ENCODE measurements around the gene CRMP1.

CRMP1 gene

DNA sequence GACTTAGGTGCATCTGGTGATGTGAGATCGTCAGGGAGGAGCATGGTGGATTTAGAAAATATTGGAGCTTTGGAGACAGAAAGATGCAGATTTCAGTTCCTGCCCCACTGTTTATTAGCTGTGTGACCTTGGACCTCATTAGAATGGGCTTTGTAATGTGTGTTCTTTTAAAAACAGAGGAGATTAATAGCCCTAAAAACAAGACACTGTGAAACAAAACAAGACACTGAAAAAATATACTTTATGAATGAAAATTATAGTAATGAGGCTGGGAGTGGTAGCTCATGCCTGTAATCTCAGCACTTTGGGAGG, 102.4 kb downstream of the CRMP1 start:
- DNase-seq = no peak

DNA sequence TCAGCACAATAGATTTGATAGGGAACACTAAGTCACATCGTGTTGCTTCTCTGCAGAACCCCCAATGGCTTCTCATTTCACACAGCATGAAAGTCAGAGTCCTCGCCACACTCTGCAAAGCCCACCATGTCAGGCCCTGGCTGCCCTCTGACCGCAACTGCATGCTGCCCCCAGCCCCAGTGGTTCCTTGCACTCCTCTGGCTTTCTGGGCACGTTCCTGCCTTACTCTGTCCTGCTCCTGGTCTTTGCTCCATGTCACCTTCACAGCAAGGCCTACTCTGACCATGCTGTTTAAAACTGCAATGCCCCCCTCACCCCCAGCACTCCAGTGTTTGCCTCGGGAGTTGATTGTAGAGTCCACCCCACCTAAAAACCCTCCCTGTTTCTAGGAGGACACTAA, 103.7 kb downstream of the CRMP1 start:
- no peak for DNase-seq

DNA sequence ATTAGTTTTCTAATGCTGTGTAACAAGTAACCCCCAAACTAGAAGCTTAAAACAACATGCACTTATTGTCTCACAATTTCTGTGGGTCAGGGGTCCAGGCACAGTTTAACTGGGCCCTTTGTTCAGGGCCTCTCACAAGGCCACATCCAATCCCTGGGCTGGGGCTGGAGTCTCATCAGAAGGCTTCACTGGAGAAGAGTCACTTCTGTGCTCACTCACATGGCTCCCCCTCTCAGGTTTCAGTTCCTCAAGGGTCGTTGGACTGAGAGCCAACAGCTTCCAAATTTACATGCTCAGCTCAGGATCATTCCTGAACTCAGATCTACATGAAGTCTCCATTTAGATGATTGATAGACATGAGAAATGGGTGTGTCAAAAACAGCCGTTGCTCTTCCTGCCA, 104.7 kb downstream of the CRMP1 start:
- DNase-seq = no peak

DNA sequence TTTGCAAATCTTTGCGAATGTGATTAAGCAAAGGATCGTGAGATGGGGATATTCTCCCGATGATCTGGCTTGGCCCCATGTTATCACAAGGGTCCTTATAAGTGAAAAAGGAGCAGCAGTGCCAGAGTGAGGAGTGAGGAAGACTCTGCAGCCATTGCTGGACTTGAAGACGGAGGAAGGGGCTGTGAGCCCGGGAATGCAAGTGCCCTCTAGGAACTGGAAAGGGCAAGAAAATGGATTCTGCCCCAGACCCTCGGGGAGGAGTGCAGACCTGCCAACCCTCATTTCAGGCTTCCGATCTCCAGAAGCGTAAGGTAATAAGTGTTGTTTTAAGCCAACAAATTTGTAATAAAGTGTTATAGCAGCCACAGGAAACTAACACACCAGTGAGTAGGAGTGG, 105.6 kb downstream of the CRMP1 start:
- no peak for DNase-seq

DNA sequence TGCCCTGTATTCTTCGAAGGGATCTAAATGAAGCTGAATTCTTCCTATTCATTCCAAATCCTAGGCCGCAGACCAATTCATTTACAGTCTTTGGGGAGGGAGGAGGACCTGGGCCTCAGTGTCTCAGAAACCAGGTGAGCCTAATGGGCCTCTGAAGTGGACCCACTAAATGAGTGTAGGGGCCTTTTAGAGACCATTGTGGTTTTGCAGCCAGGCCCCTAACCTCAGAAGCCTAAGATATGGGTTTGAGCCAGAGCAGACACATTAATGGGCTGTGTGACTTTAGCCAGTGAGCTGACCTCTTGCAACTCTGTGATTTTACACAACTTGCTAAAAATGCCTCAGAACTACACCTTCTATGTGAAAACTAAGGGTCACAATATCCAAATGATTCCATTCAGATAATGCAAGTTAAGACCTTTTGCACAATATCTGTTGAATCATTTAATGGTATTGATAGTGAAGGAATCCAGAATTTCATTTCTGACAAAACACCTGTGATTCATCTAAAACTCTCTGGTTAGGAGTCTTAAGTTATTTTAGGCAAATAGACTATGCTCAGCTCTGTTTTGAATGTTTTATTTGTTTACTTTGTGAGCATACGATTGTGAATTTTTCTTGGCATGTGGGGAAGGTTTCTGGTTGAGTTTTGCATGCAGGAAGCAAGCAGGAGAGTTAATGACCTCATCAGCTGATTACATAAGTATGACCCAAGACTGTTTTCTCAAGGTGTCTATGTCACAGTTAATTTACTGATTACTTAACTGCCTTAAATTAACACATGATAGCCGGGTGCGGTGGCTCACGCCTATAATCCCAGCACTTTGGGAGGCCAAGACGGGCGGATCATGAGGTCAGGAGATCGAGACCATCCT, 106.8 kb downstream of the CRMP1 start:
- no peak for DNase-seq

DNA sequence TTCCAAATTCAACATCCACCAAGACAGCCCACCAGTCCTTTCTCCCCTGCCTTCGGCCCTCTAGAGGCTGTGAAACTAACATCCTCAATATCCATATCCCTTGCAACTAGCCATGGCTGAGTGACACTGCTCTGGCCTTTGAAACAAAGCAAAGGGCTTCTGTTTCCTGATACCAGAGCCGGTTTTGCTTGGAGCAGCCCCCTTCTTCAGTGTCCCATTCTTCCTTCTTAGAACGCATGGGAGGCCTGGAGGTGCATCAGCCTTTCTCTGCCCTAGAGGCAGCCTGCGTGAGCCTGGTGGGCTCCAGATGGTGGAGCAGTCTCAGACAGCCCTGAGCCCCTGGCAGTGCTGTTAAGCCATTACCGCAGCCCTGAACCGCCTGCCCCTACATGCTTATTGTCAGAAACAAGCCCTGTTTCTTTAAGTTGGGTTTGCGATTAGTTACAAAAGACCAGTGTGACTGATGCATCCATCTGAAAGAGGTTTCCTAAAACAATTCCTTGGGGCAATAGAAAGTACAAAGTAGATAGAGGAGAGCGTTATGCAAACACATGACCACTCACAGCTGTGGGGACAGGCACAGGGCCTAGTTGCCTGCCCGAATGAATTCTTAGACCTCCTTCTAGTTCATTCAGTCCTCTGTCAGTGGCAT, 107.8 kb downstream of the CRMP1 start:
- DNase-seq = no peak

DNA sequence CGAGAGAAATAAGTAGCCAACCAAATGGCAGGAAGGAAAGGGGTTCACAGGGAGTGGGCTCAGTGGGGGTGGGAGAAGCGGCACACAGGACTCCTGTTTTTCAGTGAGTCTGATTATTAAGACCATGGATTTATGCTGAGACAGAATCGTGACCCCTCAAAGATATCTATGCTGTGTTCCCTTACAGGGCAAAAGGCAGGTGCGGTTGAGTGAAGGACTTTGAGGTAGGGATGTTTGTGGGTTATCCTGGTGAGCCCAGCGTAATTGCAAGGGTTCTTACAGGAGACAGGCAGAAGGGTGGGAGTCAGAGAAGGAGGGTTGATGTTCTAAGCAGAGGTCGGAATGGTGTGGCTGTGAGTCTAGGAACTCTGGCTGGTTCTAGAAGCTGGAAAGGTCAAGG, 108.9 kb downstream of the CRMP1 start:
- no peak for DNase-seq

DNA sequence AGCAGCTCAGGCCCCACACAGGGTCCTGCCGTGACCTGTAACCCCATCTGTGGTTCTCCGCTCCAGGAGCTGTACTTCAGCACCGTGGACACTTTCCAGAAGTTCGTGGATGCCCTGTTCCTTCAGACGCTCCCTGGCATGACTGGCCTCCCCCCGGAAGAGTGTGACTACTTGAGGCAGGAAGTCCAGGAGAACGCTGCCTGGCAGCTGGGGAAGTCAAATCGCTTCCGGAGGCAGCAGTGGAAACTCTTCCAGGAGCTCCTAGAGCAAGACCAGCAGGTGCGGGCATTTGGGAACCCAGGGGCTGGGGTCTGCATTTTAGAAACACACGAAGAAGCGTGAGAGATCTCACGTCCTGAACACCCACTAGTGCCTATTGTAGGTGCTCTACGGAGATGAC, 109.4 kb downstream of the CRMP1 start:
- DNase-seq = no peak

DNA sequence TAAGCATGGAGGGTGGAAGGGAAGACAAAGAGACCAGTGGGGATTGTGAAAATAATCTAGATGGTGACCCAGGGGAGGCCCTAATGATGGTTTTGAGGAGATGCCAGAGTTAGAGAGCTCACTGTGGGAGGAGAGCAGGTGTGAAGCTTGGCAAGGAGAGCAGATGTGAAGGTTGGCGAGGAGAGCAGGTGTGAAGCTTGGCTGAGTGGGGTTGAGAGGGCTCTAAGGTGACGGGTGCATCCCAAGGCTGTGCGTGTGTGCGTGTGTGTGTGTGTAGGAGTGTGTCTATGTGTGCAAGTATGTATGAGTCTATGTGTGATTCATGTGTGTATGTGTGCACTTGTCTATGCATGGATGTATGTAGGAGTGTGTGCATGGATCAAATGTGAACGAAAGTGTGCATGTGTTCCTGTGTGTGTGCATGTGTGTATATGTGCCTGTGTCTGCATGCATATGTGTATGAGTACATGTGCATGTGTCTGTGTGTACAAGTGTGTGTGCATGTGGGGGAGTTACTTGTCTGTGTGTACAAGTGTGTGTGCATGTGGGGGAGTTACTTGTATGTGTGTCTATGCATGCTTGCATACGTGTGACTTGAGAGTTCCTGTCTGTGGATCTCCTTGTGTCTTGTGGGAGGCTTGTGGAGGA, 109.9 kb downstream of the CRMP1 start:
- DNase-seq = no peak

DNA sequence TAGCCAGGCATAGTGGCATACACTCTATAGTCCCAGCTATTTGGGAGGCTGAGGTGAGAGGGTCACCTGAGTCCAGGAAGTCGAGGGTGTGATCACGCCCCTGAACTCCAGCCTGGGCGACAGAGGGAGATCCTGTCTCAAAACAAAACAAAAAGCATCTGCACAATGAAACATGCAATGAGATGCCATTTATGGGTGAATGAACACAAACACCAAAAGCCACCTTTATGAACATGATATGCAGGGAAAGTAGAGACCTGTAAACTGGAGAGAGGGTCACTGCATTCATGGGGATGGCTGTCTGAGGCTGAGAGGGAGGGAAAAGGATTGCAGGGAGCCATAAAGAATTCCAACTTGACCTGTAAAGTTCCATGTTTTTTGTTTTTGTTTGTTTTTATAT, 111.2 kb downstream of the CRMP1 start:
- no peak for DNase-seq

DNA sequence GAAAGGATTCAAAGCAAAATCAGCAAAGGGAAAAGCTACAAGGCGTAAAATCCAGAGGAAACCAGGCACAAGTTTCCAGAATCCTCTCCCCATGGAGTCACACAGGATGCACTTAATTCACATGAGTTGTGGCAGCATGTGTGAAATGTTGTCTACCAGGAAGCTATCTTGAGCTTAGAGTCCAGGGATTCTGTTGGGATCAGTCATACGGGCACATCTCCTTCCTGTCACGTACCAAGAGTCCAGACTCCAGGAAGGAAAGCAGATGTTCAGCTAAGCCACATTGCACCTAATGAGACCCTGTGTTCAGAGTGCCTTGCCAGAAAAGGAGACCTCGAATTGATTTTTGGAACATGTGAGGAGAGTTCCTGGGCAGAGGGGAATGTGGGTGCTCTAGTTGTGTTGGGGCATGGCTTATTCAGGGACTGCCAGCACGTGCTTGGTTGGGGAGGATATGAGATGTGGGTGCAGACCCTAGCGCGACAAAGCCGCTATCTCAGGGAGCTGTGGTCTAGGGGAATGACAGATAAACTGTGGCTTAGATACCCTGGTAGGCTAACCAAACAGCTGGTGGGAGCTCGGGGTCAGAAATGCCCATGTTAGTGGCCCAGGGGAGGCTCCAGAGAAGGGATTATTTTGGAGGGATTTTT, 111.9 kb downstream of the CRMP1 start:
- DNase-seq = no peak

DNA sequence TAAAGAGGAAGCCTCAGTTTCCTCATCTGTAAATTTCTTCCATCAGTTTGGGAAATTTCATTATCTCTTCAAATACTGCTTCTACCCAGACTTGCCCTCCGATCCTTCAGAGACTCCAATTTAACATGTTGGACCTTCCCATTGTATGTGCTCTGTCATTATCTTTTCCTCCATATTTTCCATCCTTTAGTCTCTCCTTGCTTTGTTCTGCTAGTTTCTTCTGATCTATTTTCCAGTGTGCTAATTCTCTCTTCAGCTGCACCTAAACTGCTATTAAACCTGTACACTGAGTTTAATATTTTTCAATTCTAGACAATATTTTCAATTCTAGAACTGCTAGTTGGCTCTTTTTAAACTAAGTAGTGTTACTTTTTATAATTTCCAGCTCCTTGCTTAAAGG, 116.4 kb downstream of the CRMP1 start:
- no peak for DNase-seq

DNA sequence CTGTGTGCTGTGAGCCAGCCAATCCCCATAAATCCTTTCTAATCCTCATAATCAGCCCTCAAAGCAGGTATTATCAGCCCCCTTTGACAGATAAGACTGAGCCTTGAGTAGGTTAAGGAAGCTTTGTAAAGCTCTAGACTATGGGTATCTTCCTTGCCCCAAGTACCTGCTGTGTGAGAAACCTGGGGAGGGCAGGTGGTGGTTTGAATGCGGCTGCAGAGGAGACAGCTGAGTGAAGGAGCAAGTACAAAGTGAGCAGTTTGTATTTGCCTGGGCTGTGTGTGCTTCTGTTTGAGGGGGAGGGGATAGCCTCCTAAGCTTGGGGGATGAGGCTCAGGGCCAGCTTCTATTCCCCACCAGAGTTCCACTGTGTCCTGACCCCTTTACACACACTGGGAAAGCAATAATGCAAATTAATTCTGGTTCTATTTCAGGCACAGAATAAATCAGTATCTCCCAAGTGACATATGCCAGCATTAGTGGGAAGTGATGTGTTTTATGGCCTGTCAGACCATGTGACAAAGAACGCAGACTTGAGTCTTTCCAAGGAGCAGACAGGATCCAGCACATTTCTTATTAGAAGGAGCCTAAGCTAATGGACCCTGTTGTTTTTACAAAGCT, 118.4 kb downstream of the CRMP1 start:
- no peak for DNase-seq

DNA sequence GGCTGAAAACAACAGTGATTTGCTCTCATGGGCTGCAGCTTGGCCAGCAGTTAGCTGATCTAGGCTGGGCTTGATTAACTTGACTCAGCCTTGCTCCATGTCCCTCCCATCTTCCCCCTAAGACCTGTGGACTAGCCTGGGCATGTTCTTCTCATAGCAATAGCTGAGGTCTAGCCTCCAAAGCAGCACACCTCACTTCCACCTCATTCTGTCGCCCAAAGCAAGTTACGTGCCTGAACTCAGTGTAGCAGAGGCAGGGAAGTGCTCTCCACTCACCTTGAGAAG, 119.7 kb downstream of the CRMP1 start:
- DNase-seq = no peak

DNA sequence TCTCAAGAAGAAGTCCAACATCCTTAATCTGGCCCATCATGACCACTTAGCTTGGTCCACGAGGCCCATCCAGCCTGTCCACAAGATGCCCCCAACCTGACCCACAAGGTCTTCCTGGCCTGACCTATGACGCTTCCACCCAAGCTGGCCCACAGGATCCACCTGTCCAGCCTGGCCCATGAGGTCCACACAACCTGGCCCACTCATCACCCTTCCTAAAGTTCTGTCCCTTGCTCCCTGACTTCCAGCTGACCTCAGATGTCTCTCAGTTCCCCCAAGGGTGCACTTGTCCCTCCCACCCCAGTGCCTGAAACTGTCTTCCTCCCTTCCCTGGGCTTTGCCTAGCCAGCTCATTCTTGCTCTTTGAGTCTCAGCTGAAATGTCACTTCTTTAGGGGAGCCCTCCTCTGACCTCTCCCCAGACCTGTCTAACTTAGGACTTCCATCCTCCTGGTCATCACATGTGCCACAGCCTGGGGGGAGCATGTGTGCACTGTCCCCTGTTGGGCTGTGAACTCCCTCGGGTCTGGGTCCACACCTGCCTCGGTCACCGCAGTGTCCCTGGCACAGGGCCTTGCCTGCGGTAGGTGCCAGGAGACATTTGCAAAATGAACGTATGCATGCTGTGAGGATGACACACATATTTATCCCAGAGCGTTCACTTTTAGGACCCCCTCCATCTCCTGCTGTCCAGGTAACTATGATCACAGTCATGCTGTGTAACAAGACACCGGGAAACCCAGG, 120.2 kb downstream of the CRMP1 start:
- DNase-seq = no peak

Measured in activated naive CD4-positive, alpha-beta T cell treated with anti-CD3 and anti-CD28 coated beads, Interleukin-2, amount 50 U/mL, for 16 hours (primary cell).